Measurements from ENCODE around the gene RIPK4.

- TF ChIP-seq EP300 (conservative IDR thresholded peaks at IDR 0.05; ENCODE audit: poor library complexity, severe bottlenecking) (no peak), POLR2AphosphoS5 (IDR thresholded peaks at IDR 0.05) (no peak), CTCF (IDR thresholded peaks at IDR 0.05; ENCODE audit: poor library complexity, severe bottlenecking) (no peak), EZH2 (IDR thresholded peaks at IDR 0.05; ENCODE audit: borderline replicate concordance, insufficient read depth, low read length, poor library complexity, severe bottlenecking) (no peak), MXI1 (conservative IDR thresholded peaks at IDR 0.05; ENCODE audit: poor library complexity, severe bottlenecking) (no peak)
Measured at GRCh38 chr21:41706678-41707077, 60.2 kb downstream of the RIPK4 start.
